ENCODE results near the gene CYTH1. TPM values are rescaled to one million over a fixed set of nuclear protein-coding genes. Genes with fewer than 3 reads are reported as not detected.

The CYTH1 gene
- total RNA-seq, 1 donor = 21.4 TPM

DNA sequence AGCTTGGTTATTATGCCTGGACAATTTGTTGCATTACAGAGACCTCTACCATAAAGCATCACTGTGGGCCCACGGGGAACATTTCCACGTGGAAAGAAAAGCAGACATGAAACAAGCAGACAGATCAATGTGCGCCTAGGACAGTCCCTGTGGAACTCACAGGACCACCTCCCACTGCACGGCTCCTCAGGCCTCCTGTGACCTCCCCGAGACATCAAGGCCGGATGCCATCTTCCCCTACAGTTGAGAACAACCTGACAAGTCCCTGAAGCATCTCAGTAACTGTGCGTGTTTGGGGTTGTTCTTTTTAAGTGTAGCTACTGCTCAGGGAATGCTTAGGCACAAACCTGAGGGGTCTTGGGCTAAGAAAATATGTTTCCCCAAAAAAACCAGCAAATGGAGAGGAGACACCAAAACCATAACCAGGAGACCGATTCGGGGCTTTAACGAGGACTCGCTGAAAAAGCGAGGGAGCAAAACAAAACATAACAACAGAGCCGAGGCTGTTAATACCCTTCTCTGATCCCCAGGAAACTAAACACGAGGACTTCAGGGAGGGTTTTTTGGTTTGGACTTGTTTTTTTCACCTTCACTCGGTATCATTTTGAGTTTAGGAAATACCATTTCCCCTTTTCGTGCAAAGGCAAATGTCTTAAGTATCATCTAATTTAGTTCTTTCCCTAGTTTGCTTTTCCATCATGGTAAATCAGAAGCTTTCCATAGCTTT lies 87.1 kb downstream of the CYTH1 start:
- no peak for DNase-seq (ENCODE audit: insufficient read length, low spot score, missing footprints)
- Histone ChIP-seq H3K4me2 (ENCODE audit: insufficient read depth, low read length) (no peak overlapping the region), H3K36me3 (ENCODE audit: insufficient read depth, low read length) (peaks cover 35% of the 10 kb centered on the region), H3K79me2 (ENCODE audit: insufficient read depth, low read length) (no peaks in the 10 kb centered on the region), H3K27ac (ENCODE audit: low read depth, low read length) (no peak overlapping the region), H4K20me1 (ENCODE audit: insufficient read depth, low read length) (no peaks in the 10 kb centered on the region), H3K9me3 (ENCODE audit: low read depth, low read length) (no peaks in the 10 kb centered on the region), H2AFZ (ENCODE audit: low read length) (no peak overlapping the region), H3K27me3 (ENCODE audit: insufficient read depth, low read length) (no peaks in the 10 kb centered on the region), H3K4me3 (ENCODE audit: insufficient read depth, low read length) (no peak overlapping the region), H3K4me1 (ENCODE audit: insufficient read depth, low read length) (peaks cover 10% of the 10 kb centered on the region)
- TF ChIP-seq, protein P1, sequence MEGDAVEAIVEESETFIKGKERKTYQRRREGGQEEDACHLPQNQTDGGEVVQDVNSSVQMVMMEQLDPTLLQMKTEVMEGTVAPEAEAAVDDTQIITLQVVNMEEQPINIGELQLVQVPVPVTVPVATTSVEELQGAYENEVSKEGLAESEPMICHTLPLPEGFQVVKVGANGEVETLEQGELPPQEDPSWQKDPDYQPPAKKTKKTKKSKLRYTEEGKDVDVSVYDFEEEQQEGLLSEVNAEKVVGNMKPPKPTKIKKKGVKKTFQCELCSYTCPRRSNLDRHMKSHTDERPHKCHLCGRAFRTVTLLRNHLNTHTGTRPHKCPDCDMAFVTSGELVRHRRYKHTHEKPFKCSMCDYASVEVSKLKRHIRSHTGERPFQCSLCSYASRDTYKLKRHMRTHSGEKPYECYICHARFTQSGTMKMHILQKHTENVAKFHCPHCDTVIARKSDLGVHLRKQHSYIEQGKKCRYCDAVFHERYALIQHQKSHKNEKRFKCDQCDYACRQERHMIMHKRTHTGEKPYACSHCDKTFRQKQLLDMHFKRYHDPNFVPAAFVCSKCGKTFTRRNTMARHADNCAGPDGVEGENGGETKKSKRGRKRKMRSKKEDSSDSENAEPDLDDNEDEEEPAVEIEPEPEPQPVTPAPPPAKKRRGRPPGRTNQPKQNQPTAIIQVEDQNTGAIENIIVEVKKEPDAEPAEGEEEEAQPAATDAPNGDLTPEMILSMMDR (IDR thresholded peaks at IDR 0.05; ENCODE audit: extremely low read depth, low read depth, low read length) = no peak

DNA sequence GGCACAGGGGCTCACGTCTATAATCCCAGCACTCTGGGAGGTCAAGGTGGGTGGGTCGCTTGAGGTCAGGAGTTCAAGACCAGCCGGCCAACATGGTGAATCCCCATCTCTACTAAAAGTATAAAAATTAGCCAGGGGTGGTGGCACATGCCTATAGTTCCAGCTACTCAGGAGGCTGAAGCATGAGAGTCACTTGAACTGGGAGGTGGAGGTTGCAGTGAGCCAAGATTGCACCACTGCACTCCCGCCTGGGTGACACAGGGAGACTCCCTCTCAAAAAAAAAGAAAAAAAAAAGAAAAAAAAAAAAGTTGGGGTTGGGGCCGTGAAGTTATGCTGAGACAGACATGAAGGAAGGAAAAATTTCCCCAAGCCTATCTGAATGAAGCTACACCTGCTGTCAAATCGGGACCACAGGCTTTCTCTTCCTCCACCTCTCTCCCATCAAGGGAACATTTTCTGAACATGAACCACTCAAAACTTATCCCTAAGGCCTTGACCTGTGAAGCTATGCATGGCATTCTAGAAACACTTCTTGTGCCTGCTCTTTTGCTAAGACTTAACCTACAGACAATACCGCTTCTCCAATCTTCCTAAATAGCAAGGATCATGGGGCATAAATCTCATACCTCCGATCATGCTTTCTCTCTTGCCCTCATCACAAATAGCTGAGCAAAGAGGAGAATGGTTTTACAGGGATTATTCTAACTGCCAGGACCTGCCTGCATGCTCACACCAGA lies 88.6 kb downstream of the CYTH1 start:
- TF ChIP-seq, protein P1 (IDR thresholded peaks at IDR 0.05; ENCODE audit: extremely low read depth, low read depth, low read length) = no peak
- H3K36me3 ChIP-seq (ENCODE audit: insufficient read depth, low read length) = peaks cover 26% of the 10 kb centered on the region
- H3K27ac ChIP-seq (ENCODE audit: low read depth, low read length) = no peak overlapping the region
- H3K4me1 ChIP-seq (ENCODE audit: insufficient read depth, low read length) = peaks cover 10% of the 10 kb centered on the region
- no peaks in the 10 kb centered on the region for H3K9me3 ChIP-seq (ENCODE audit: low read depth, low read length)
- H4K20me1 ChIP-seq (ENCODE audit: insufficient read depth, low read length) = no peaks in the 10 kb centered on the region
- H3K27me3 ChIP-seq (ENCODE audit: insufficient read depth, low read length) = no peaks in the 10 kb centered on the region
- H3K79me2 ChIP-seq (ENCODE audit: insufficient read depth, low read length) = no peaks in the 10 kb centered on the region
- no peak for DNase-seq (ENCODE audit: insufficient read length, low spot score, missing footprints)
- H3K4me2 ChIP-seq (ENCODE audit: insufficient read depth, low read length) = no peak overlapping the region
- H3K4me3 ChIP-seq (ENCODE audit: insufficient read depth, low read length) = no peak overlapping the region
- H2AFZ ChIP-seq (ENCODE audit: low read length) = no peak overlapping the region

DNA sequence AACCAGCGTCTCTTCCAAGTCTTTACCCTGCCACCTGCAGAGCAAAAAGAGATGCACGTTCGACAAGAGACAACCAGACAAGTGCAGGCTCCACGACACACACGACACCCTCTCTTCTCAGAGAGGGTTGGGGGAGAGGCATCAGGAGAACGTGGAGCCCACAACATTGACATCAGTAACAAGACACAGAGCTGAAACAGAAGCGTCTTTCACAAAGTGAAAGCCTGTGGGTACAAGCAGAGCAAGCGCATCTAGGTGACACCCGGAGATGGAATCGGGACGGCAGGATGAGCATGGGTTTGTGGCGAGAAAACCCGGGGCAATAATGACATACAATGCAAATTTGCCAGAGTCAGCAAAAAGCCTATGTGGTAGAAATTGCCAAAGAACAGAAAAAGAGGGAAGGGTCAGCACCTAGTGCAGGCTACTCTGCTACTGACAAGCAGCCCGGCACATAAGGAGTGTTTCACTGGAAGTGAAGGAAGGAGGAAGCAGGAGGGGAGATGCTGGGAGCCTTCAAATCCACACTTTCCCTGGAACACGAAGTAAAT lies 89.5 kb downstream of the CYTH1 start:
- no peaks in the 10 kb centered on the region for H3K9me3 ChIP-seq (ENCODE audit: low read depth, low read length)
- H3K4me1 ChIP-seq (ENCODE audit: insufficient read depth, low read length) = peaks cover 6% of the 10 kb centered on the region
- no peak overlapping the region for H3K4me3 ChIP-seq (ENCODE audit: insufficient read depth, low read length)
- TF ChIP-seq, protein P1 (IDR thresholded peaks at IDR 0.05; ENCODE audit: extremely low read depth, low read depth, low read length) = no peak
- H3K4me2 ChIP-seq (ENCODE audit: insufficient read depth, low read length) = no peak overlapping the region
- H3K27ac ChIP-seq (ENCODE audit: low read depth, low read length) = no peak overlapping the region
- no peaks in the 10 kb centered on the region for H3K79me2 ChIP-seq (ENCODE audit: insufficient read depth, low read length)
- peaks cover 30% of the 10 kb centered on the region for H3K36me3 ChIP-seq (ENCODE audit: insufficient read depth, low read length)
- DNase-seq (ENCODE audit: insufficient read length, low spot score, missing footprints) = no peak
- no peaks in the 10 kb centered on the region for H4K20me1 ChIP-seq (ENCODE audit: insufficient read depth, low read length)
- H2AFZ ChIP-seq (ENCODE audit: low read length) = no peak overlapping the region
- no peaks in the 10 kb centered on the region for H3K27me3 ChIP-seq (ENCODE audit: insufficient read depth, low read length)

DNA sequence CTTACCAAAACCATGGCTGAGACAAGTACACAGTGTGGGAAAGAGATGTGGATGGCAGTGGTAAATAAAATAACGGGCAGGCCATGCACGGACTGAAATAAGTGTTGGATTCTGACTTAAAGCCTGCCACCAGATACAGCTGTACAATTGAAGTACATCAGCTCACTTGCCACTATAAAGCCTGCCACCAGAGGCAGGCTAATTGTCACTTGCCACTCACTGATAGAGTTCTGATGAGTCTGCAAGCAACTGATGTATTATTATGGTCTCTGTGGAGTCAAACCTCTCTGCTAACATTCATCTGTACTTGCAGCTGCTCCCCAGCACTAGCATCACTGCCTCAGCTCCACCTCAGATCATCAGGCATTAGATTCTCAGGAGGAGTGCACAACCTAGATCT lies 93.0 kb downstream of the CYTH1 start:
- no peak overlapping the region for H3K4me2 ChIP-seq (ENCODE audit: insufficient read depth, low read length)
- TF ChIP-seq, protein P1 (IDR thresholded peaks at IDR 0.05; ENCODE audit: extremely low read depth, low read depth, low read length) = no peak

More for the DNA sequence above, 93.0 kb downstream of the CYTH1 start:
- no peaks in the 10 kb centered on the region for H4K20me1 ChIP-seq (ENCODE audit: insufficient read depth, low read length)
- no peak overlapping the region for H3K27ac ChIP-seq (ENCODE audit: low read depth, low read length)
- DNase-seq (ENCODE audit: insufficient read length, low spot score, missing footprints) = no peak
- no peaks in the 10 kb centered on the region for H3K27me3 ChIP-seq (ENCODE audit: insufficient read depth, low read length)
- no peaks in the 10 kb centered on the region for H3K9me3 ChIP-seq (ENCODE audit: low read depth, low read length)
- no peaks in the 10 kb centered on the region for H3K4me1 ChIP-seq (ENCODE audit: insufficient read depth, low read length)
- no peaks in the 10 kb centered on the region for H3K79me2 ChIP-seq (ENCODE audit: insufficient read depth, low read length)
- H2AFZ ChIP-seq (ENCODE audit: low read length) = no peak overlapping the region
- no peak overlapping the region for H3K4me3 ChIP-seq (ENCODE audit: insufficient read depth, low read length)
- H3K36me3 ChIP-seq (ENCODE audit: insufficient read depth, low read length) = peaks cover 27% of the 10 kb centered on the region
